SU-DHL-6 (cell line): ENCODE measurements around the gene TENT5C.

Source experiments
- CTCF ChIP-seq: fragments of 200-600 bp; sonication (generic); IDR thresholded peaks from one replicate; pipeline ENCODE4 v1.5.1; 2017; ENCODE audit warnings: antibody characterized with exemption, mild to moderate bottlenecking, low read length, moderate library complexity; ENCODE audit not compliant: insufficient read depth, poor library complexity, severe bottlenecking
- EZH2phosphoT487 ChIP-seq: fragments of 200-600 bp; sonication (generic), shearing (Covaris generic); conservative IDR thresholded peaks from 2 replicates; pipeline ENCODE4 v1.6.1; 2018; ENCODE audit warnings: mild to moderate bottlenecking, antibody characterized with exemption, low read length, moderate library complexity, mixed read lengths

GRCh38 chr1:117559985-117560384 lies 45.9 kb upstream of the TENT5C start:
- TF ChIP-seq CTCF: no peak
- no peak for TF ChIP-seq EZH2phosphoT487
